ENCODE measurements around the gene LCMT1.

LCMT1 gene

GRCh38 chr16:25080420-25081131 lies 31.0 kb upstream of the LCMT1 start:
- Histone ChIP-seq H3K9me3 (ENCODE audit: control insufficient read depth, insufficient read depth, low read length) (no peaks in the 10 kb centered on the region), H3K27me3 (ENCODE audit: control insufficient read depth, insufficient read depth, low read length) (no peaks in the 10 kb centered on the region), H3K36me3 (ENCODE audit: control insufficient read depth, insufficient read depth, low read length) (no peaks in the 10 kb centered on the region), H3K4me1 (ENCODE audit: control insufficient read depth, insufficient read depth, low read length) (no peaks in the 10 kb centered on the region), H3K9ac (ENCODE audit: low read depth, low read length) (no peak overlapping the region), H3K4me3 (ENCODE audit: low read depth, low read length) (no peak overlapping the region)

DNA sequence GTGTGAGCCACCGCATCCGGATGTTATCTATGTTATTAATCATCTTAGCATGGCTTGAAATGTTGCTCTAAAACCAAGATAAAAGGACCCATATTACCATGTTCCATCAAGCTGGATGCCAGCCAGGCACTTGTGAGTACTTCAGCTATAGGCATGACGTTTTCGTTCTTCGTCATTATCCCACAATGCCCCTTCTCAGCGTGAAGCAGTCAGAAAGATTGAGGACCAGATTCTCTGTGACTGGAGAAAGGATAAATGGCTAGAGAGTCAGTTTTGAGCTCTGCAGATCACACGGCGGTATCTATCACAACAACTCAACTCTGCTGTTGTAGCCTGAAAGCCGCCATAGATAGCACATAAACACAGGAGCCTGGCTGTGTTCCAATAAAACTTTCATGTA lies 29.8 kb upstream of the LCMT1 start:
- no peaks in the 10 kb centered on the region for H3K4me1 ChIP-seq (ENCODE audit: control insufficient read depth, insufficient read depth, low read length)
- H3K4me3 ChIP-seq (ENCODE audit: low read depth, low read length), result no peak overlapping the region
- H3K9me3 ChIP-seq (ENCODE audit: control insufficient read depth, insufficient read depth, low read length), result no peaks in the 10 kb centered on the region
- H3K27me3 ChIP-seq (ENCODE audit: control insufficient read depth, insufficient read depth, low read length), result no peaks in the 10 kb centered on the region
- no peaks in the 10 kb centered on the region for H3K36me3 ChIP-seq (ENCODE audit: control insufficient read depth, insufficient read depth, low read length)
- no peak overlapping the region for H3K9ac ChIP-seq (ENCODE audit: low read depth, low read length)

DNA sequence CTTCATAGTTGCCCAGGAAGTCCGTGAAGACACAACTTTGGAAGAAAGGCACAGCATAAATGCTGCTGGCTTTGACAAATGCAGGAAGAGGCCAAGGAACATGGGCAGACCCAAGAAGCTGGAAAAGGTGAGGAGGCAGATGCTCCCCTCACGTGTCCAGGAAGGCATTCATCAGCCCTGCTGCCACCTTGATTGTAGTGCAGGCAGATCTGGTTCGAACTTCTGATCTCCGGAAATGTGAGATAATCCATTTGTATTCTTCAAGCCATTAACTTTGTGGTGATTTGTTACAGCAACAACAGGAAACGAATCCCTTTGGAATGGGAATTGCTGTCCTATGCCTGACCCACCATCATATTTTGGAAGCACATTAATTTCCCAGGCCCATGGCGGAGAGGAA lies 28.5 kb upstream of the LCMT1 start:
- no peak overlapping the region for H3K9ac ChIP-seq (ENCODE audit: low read depth, low read length)
- H3K4me1 ChIP-seq (ENCODE audit: control insufficient read depth, insufficient read depth, low read length), result no peaks in the 10 kb centered on the region
- H3K36me3 ChIP-seq (ENCODE audit: control insufficient read depth, insufficient read depth, low read length), result no peaks in the 10 kb centered on the region
- no peaks in the 10 kb centered on the region for H3K9me3 ChIP-seq (ENCODE audit: control insufficient read depth, insufficient read depth, low read length)
- H3K27me3 ChIP-seq (ENCODE audit: control insufficient read depth, insufficient read depth, low read length), result no peaks in the 10 kb centered on the region
- H3K4me3 ChIP-seq (ENCODE audit: low read depth, low read length), result no peak overlapping the region

DNA sequence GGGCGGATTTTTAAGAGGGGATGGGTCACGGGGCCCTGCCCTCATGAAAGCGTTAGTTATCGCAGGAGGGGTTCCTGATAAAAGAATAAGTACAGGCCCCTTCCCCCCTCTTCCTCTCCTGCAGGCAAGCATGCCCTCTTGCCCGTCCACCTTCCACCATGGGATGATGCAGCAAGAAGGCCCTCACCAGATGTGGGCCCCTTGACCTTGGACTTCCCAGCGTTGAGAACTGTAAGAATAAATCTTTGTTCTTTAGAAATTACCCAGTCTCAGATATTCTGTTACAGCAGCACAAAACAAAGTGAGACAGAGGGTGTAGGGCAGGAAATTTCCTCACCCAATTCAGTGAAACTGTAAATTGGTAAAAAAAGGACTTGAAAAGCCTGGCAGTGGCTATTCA lies 27.8 kb upstream of the LCMT1 start:
- Histone ChIP-seq H3K27me3 (ENCODE audit: control insufficient read depth, insufficient read depth, low read length) (no peaks in the 10 kb centered on the region), H3K36me3 (ENCODE audit: control insufficient read depth, insufficient read depth, low read length) (no peaks in the 10 kb centered on the region), H3K9me3 (ENCODE audit: control insufficient read depth, insufficient read depth, low read length) (no peaks in the 10 kb centered on the region), H3K4me3 (ENCODE audit: low read depth, low read length) (no peak overlapping the region), H3K4me1 (ENCODE audit: control insufficient read depth, insufficient read depth, low read length) (no peaks in the 10 kb centered on the region), H3K9ac (ENCODE audit: low read depth, low read length) (no peak overlapping the region)

DNA sequence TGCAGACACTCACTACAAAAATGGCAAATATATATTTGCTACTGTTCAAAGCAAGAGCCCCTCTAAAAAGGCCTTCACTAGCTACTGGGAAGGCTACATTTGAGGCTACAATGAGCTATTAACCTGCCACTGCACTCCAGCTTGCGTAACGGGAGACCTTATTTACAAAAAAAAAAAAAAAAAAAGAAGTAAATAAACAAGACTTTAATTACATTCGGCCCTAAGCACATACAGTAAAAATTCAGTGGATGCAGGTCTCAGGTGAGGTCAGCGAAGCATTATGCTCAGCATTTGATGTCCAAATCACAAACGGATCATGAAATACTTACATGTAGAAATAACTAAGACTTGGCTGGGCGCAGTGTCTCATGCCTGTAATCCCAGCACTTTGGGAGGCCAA lies 26.7 kb upstream of the LCMT1 start:
- Histone ChIP-seq H3K4me1 (ENCODE audit: control insufficient read depth, insufficient read depth, low read length) (no peaks in the 10 kb centered on the region), H3K27me3 (ENCODE audit: control insufficient read depth, insufficient read depth, low read length) (no peaks in the 10 kb centered on the region), H3K36me3 (ENCODE audit: control insufficient read depth, insufficient read depth, low read length) (no peaks in the 10 kb centered on the region), H3K9ac (ENCODE audit: low read depth, low read length) (no peak overlapping the region), H3K4me3 (ENCODE audit: low read depth, low read length) (no peak overlapping the region), H3K9me3 (ENCODE audit: control insufficient read depth, insufficient read depth, low read length) (no peaks in the 10 kb centered on the region)

DNA sequence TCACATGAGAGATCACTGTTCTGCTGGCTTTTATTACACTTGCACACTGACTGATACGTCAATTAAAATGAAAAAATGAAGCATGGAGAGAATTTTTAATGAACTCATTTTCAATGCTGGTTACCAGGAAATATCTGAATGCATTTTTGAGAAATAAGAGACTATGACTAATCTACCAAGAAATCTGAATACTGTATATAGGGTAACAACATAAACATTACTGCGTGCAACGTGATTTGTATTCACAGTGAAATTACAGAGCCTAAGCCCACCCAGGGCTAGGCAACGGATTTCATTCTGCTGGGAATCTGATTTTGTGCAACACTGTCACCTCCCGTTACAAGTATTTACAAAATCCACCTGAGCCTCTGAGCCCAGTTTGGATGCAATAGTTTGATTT lies 23.8 kb upstream of the LCMT1 start:
- H3K4me1 ChIP-seq (ENCODE audit: control insufficient read depth, insufficient read depth, low read length), result no peaks in the 10 kb centered on the region

GRCh38 chr16:25089351-25089750 lies 22.2 kb upstream of the LCMT1 start:
- H3K9me3 ChIP-seq (ENCODE audit: control insufficient read depth, insufficient read depth, low read length), result no peaks in the 10 kb centered on the region
- no peaks in the 10 kb centered on the region for H3K27me3 ChIP-seq (ENCODE audit: control insufficient read depth, insufficient read depth, low read length)
- no peak overlapping the region for H3K9ac ChIP-seq (ENCODE audit: low read depth, low read length)
- no peaks in the 10 kb centered on the region for H3K4me1 ChIP-seq (ENCODE audit: control insufficient read depth, insufficient read depth, low read length)
- no peak overlapping the region for H3K4me3 ChIP-seq (ENCODE audit: low read depth, low read length)
- H3K36me3 ChIP-seq (ENCODE audit: control insufficient read depth, insufficient read depth, low read length), result no peaks in the 10 kb centered on the region

More for the DNA sequence above, 23.8 kb upstream of the LCMT1 start:
- Histone ChIP-seq H3K4me3 (ENCODE audit: low read depth, low read length) (no peak overlapping the region), H3K9me3 (ENCODE audit: control insufficient read depth, insufficient read depth, low read length) (no peaks in the 10 kb centered on the region), H3K36me3 (ENCODE audit: control insufficient read depth, insufficient read depth, low read length) (no peaks in the 10 kb centered on the region), H3K27me3 (ENCODE audit: control insufficient read depth, insufficient read depth, low read length) (no peaks in the 10 kb centered on the region), H3K9ac (ENCODE audit: low read depth, low read length) (no peak overlapping the region)

- Histone ChIP-seq H3K9ac (ENCODE audit: low read depth, low read length) (no peak overlapping the region), H3K27me3 (ENCODE audit: control insufficient read depth, insufficient read depth, low read length) (no peaks in the 10 kb centered on the region), H3K9me3 (ENCODE audit: control insufficient read depth, insufficient read depth, low read length) (no peaks in the 10 kb centered on the region), H3K4me3 (ENCODE audit: low read depth, low read length) (no peak overlapping the region), H3K36me3 (ENCODE audit: control insufficient read depth, insufficient read depth, low read length) (no peaks in the 10 kb centered on the region), H3K4me1 (ENCODE audit: control insufficient read depth, insufficient read depth, low read length) (no peaks in the 10 kb centered on the region)
Observed at GRCh38 chr16:25092441-25092840, 19.1 kb upstream of the LCMT1 start.

DNA sequence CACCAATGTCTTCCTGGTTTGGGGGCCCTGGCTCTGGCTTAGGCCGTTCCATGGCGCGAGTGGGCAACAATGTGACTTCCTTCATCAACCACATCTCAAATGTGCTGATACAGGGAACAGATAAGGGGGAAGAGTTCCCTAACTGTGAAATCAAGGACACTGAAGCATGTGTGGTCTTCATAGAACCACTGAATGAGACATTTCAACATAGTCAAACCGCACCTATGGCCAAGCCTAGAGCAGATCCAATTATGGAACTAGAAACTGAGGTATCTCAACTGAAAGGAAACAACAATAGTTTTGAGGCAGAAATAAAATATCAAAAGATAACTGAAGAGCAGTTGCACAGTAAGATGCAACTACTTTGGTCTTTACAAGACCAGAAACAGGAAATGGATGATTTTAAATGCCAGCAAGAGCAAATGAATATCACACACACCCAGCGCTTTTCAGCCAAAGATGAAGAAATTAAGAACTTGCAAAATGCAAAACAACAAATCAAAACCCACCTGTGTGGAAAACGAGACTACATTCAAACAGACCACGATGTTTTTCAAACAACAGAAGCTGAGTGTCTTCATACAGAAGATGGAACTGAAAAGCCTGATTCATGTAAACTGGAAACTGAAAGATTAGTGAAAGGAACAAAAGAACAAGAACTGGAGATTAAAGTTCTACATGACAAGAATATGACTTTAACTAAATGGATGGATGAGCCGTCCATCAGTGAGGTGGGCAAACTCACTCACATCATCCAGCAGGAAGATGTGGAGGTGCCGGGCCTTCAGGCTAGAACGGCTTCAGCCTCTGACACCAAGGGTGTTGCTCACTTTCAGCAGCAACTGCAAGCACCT lies 18.1 kb upstream of the LCMT1 start:
- H3K4me3 ChIP-seq (ENCODE audit: low read depth, low read length), result no peak overlapping the region
- no peaks in the 10 kb centered on the region for H3K9me3 ChIP-seq (ENCODE audit: control insufficient read depth, insufficient read depth, low read length)
- H3K4me1 ChIP-seq (ENCODE audit: control insufficient read depth, insufficient read depth, low read length), result no peaks in the 10 kb centered on the region
- H3K36me3 ChIP-seq (ENCODE audit: control insufficient read depth, insufficient read depth, low read length), result no peaks in the 10 kb centered on the region
- H3K9ac ChIP-seq (ENCODE audit: low read depth, low read length), result no peak overlapping the region
- H3K27me3 ChIP-seq (ENCODE audit: control insufficient read depth, insufficient read depth, low read length), result peaks cover under 1% of the 10 kb centered on the region

GRCh38 chr16:25094596-25094995 lies 16.9 kb upstream of the LCMT1 start:
- no peak overlapping the region for H3K9ac ChIP-seq (ENCODE audit: low read depth, low read length)
- no peak overlapping the region for H3K4me3 ChIP-seq (ENCODE audit: low read depth, low read length)

DNA sequence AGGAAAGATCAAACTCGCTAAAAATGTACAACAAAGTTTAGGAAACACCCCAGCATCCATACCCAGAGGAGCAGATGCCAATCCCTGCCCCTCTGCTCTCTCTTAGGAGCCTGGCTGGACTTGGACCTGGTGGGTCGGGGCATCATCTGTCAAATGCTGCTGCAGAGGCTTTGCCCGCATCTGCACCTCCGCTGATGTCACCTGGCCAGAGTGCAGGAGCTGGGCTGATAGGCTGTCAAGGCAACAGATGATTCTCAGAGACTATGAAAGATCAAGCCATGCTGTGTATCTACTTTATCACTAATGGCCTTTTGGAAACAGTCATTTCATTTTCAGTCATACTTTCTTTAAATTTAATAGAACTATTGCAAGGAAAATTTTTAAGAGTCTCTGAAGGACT lies 15.9 kb upstream of the LCMT1 start:
- no peaks in the 10 kb centered on the region for H3K9me3 ChIP-seq (ENCODE audit: control insufficient read depth, insufficient read depth, low read length)
- peaks cover 2% of the 10 kb centered on the region for H3K27me3 ChIP-seq (ENCODE audit: control insufficient read depth, insufficient read depth, low read length)
- no peak overlapping the region for H3K4me3 ChIP-seq (ENCODE audit: low read depth, low read length)
- H3K9ac ChIP-seq (ENCODE audit: low read depth, low read length), result no peak overlapping the region
- no peaks in the 10 kb centered on the region for H3K36me3 ChIP-seq (ENCODE audit: control insufficient read depth, insufficient read depth, low read length)
- H3K4me1 ChIP-seq (ENCODE audit: control insufficient read depth, insufficient read depth, low read length), result no peaks in the 10 kb centered on the region

More at GRCh38 chr16:25094596-25094995, 16.9 kb upstream of the LCMT1 start:
- Histone ChIP-seq H3K27me3 (ENCODE audit: control insufficient read depth, insufficient read depth, low read length) (peaks cover 2% of the 10 kb centered on the region), H3K36me3 (ENCODE audit: control insufficient read depth, insufficient read depth, low read length) (no peaks in the 10 kb centered on the region), H3K4me1 (ENCODE audit: control insufficient read depth, insufficient read depth, low read length) (no peaks in the 10 kb centered on the region), H3K9me3 (ENCODE audit: control insufficient read depth, insufficient read depth, low read length) (no peaks in the 10 kb centered on the region)

Measured in iPS-15b (cell line).